ENCODE results near the gene PALS1.
A peak's percentile ranks its signal among the peaks of the same experiment; 100 is the strongest.
"Not testable (repeated sequence)": the region's sequence is repeated elsewhere in the genome, so short reads cannot be mapped to it uniquely, and the experiment has no call there.

Gene PALS1

DNA sequence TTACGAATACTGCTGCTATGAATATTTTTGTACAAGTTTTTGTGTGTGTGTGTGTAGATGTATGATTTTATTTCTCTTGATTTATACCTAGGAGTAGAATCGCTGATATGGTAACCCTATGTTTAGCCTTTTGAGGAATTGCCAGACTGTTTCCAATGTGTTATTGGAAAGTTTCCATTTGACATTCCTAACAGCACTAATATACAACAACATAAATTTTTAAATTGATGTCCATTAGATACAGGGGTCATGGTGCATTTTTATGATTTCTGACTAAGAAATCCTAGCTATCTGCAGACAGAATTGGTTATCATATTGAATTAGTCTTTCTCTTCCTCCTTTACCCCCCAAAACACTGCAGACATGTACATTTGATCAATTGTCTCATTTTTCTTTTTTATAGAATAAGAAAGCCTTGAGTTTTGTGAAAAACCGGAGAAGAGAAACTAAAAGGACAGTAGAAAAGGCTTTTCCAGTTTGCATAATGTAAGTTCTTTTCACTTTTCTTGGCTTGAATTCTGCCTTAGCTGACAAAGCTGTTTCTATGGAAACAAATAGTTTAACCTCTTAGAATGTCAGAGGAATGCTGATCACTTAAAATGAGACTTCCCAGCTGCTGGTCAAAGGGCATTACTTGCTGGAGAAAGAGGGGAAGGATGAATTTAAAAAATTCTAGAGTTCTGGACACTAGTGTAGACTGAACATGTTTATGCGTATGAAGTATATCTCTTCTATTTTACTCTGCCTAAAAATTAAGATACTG is 28.2 kb downstream of the PALS1 start:
- TF ChIP-seq POLR2A (IDR thresholded peaks at IDR 0.05; ENCODE audit: low read length) (no peak), GATA1 (IDR thresholded peaks at IDR 0.05; ENCODE audit: low read depth, low read length) (no peak)
- no peak for DNase-seq

DNA sequence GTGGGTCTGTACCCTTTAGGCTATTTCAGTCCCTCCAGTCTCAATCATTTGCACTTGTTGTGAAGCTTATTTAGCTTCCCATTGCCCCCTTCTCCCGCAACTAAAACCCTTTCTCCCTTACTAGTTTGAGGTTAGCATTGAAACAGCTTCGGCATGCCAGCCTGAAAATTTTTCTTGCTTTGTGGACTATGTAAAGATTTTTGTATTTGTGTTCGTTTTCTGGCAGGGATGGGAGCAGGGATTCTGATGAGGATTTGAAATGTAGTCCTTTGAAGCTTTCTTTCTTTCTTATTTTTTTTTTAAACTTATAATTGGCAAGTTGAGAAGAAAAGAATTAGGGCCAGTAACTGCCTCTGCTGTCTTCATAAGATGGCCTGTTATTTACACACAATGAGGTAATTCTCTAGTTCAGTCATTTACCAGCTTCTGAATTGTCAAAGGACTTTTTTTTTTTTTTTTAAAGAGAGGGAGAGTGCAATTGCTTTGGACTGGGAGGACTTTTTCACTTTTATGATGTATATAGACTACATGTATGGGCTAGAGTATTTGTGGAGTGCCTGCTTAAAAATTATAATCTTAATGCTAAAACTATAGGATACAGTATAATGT is 29.0 kb downstream of the PALS1 start:
- TF ChIP-seq POLR2A (IDR thresholded peaks at IDR 0.05; ENCODE audit: low read length): no peak
- TF ChIP-seq GATA1 (IDR thresholded peaks at IDR 0.05; ENCODE audit: low read depth, low read length): no peak
- DNase-seq: no peak

DNA sequence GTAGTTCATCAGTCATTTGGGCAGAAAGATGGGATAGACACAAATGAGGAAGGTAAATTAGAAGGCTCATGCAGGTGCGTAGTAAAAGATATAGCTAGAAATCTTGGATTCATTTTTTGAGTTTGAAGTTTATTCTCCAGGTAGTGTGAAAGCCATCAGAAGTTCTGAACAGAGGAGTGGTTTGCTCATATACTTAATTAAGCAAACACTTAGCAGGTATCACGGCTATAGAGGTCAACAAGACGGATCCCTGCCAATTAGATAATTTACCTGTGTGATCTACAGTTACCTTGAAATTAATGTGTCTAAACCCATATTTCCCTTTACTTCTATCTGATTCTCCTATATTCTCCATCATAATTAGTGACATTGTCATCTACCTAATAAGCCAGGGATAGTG is 29.7 kb downstream of the PALS1 start:
- no peak for DNase-seq
- TF ChIP-seq GATA1 (IDR thresholded peaks at IDR 0.05; ENCODE audit: low read depth, low read length) (no peak), POLR2A (IDR thresholded peaks at IDR 0.05; ENCODE audit: low read length) (no peak)

DNA sequence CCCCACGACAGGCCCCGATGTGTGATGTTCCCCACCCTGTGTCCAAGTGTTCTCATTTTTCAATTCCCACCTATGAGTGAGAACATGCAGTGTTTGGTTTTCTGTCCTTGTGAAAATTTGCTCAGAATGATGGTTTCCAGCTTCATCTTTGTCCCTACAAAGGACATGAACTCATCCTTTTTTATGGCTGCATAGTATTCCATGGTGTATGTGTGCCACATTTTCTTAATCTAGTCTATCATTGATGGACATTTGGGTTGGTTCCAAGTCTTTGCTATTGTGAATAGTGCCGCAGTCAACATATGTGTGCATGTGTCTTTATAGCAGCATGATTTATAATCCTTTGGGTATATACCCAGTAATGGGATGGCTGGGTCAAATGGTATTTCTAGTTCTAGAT is 32.0 kb downstream of the PALS1 start:
- DNase-seq: not testable (repeated sequence)

DNA sequence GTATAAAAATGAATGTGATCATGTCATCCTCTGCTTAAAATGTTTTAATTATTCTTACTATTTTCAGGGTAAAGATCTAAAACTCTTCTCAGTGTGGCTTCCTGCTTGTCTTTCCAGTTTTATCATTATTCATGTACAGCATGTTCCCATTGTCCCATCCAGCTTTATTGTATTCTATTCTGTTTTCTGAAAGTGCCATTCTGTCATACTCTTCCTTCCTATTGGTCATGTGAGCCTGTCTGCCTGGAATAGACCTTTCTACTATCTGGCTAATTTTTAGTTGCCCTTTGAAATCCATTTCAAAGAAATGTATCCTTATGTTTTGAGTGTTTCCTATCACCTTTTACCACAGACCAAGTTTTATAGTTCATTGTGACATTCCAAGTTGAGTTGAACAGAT is 34.9 kb downstream of the PALS1 start:
- TF ChIP-seq GATA1 (IDR thresholded peaks at IDR 0.05; ENCODE audit: low read depth, low read length) (no peak), POLR2A (IDR thresholded peaks at IDR 0.05; ENCODE audit: low read length) (no peak)
- no peak for DNase-seq

DNA sequence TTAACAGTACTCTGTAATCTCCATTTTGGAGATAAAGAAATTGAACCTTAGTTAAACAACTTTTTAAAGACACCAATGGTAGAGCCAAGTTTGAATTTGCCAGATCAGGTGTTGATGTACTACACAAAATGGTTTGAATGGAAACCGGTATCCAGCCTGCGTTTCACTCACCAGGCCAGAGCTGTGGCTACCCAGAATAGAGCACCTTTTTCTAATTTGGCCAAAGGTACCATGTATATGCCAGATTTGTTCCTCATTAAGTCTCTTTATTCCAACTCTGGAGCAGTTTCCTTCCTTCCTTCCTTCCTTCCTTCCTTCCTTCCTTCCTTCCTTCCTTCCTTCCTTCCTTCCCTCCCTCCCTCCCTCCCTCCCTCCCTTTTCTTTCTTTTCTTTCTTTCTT is 39.3 kb downstream of the PALS1 start:
- TF ChIP-seq POLR2A (IDR thresholded peaks at IDR 0.05; ENCODE audit: low read length): no peak
- TF ChIP-seq GATA1 (IDR thresholded peaks at IDR 0.05; ENCODE audit: low read depth, low read length): no peak
- DNase-seq: no peak

DNA sequence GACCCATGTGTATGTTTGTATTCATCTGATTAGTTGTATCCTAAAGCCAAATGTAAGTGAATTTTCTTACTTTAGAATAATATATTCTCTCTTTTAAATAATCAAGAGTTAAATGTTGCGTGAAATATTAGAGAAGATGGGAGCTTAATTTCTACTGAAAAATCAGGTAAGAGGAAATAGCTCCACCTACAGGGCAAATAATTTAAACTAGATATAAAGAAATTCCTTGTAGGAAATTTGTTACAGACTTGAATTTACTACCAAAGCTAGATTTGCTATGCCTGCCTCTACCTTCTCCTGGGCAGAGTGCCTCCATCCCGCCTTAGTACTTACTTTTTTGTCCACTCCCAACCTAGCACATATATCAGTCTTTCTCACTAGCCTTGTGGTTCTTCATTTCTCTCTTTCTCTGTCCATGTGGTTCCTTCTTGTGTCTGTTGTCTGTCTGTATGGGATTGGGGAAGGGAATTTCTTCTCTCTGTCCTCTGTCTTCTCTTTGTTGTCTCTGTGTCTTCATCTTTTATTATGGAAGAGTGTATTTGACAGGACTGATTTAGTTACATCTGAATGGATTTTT is 44.7 kb downstream of the PALS1 start:
- no peak for TF ChIP-seq POLR2A (IDR thresholded peaks at IDR 0.05; ENCODE audit: low read length)
- TF ChIP-seq GATA1 (IDR thresholded peaks at IDR 0.05; ENCODE audit: low read depth, low read length): no peak
- DNase-seq: peak; percentile 41 to 68
